KBM-7 (cell line): ENCODE measurements around the gene ANGPT4.

Source experiments
- DNase-seq: peaks from one replicate; pipeline ENCODE4 v3.0.0-alpha.2; 2015
- in situ Hi-C: fragments of 300-500 bp; cut with MboI; formaldehyde crosslinking; loops from 2 replicates; pipeline ENCODE4 v1.14.3; 2020; ENCODE audit warnings: low sequenced_read_pairs, low pct_unique_long_range_greater_than_20kb, mixed read lengths

Gene ANGPT4

GRCh38 chr20:821046-821730 lies 94.9 kb downstream of the ANGPT4 start:
- in situ Hi-C loops = no loop called here
- DNase-seq = no peak

- no peak for DNase-seq
- in situ Hi-C loops = no loop called here
Observed at GRCh38 chr20:820323-820953, 95.7 kb downstream of the ANGPT4 start.
